WERI-Rb-1 (cell line): ENCODE results near the gene MYRIP.

ENCODE experiments used
- DNase-seq: peaks from one replicate; pipeline ENCODE4 v3.0.0-alpha.2; 2020
- H3K27ac ChIP-seq: fragments of 250-450 bp; sonication (Bioruptor Pico); 2 replicates; pipeline ENCODE4 v1.5.1; 2020; ENCODE audit warnings: mild to moderate bottlenecking, moderate library complexity
- H3K27me3 ChIP-seq: fragments of 250-450 bp; sonication (Bioruptor Pico); 2 replicates; pipeline ENCODE4 v1.5.1; 2021; ENCODE audit warnings: mild to moderate bottlenecking, low read depth, moderate library complexity; ENCODE audit not compliant: insufficient read depth, severe bottlenecking
- H3K36me3 ChIP-seq: fragments of 250-450 bp; sonication (Bioruptor Pico); 2 replicates; pipeline ENCODE4 v1.5.1; 2020; ENCODE audit warnings: mild to moderate bottlenecking, moderate library complexity
- H3K4me3 ChIP-seq: 2 replicates; pipeline ENCODE4 v1.5.1; 2011; ENCODE audit warnings: low read depth, mild to moderate bottlenecking, control low read depth, low read length
- H3K9me3 ChIP-seq: fragments of 250-450 bp; sonication (Bioruptor Pico); 2 replicates; pipeline ENCODE4 v1.5.1; 2021; ENCODE audit warnings: mild to moderate bottlenecking, moderate library complexity; ENCODE audit not compliant: severe bottlenecking
- CTCF ChIP-seq: IDR thresholded peaks from 2 replicates; pipeline ENCODE4 v1.5.1; 2011; ENCODE audit warnings: low read depth, mild to moderate bottlenecking, control low read depth, inconsistent platforms, low read length

The MYRIP gene

GRCh38 chr3:40216471-40216870, 407.1 kb downstream of the MYRIP start:
- no peak for TF ChIP-seq CTCF

DNA sequence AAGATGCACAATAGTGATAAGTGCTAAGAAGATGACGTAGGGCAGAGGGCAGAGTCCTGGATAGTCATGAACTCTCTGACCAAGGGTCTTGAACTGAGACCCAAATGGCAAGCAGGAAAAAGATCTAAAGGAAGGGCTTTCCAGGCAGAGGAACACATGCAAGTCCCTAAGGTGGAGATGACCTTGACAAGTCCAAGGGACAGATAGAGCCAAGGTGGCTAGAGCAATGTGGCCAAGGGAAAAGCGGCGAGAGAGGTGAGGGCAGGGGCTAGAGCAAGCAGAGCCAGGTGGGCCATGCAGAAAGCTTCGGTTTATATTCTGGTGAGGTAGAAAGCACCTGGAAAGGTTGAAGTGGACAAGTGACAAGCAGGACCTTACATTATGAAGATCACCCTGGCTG, 414.4 kb downstream of the MYRIP start:
- no peak for TF ChIP-seq CTCF

More at GRCh38 chr3:40216471-40216870, 407.1 kb downstream of the MYRIP start:
- DNase-seq: no peak
- H3K9me3 ChIP-seq: no peaks in the 10 kb centered on the region
- H3K27me3 ChIP-seq: no peaks in the 10 kb centered on the region
- H3K27ac ChIP-seq: no peak overlapping the region
- H3K36me3 ChIP-seq: no peaks in the 10 kb centered on the region
- no peak overlapping the region for H3K4me3 ChIP-seq

GRCh38 chr3:40224796-40225515, 415.5 kb downstream of the MYRIP start:
- Histone ChIP-seq H3K4me3 (no peak overlapping the region), H3K9me3 (no peaks in the 10 kb centered on the region), H3K27me3 (no peaks in the 10 kb centered on the region), H3K36me3 (no peaks in the 10 kb centered on the region), H3K27ac (no peak overlapping the region)
- TF ChIP-seq CTCF: no peak
- DNase-seq: no peak

More for the DNA sequence above, 414.4 kb downstream of the MYRIP start:
- Histone ChIP-seq H3K4me3 (no peak overlapping the region), H3K9me3 (no peaks in the 10 kb centered on the region), H3K36me3 (no peaks in the 10 kb centered on the region), H3K27ac (no peak overlapping the region), H3K27me3 (no peaks in the 10 kb centered on the region)
- no peak for DNase-seq

DNA sequence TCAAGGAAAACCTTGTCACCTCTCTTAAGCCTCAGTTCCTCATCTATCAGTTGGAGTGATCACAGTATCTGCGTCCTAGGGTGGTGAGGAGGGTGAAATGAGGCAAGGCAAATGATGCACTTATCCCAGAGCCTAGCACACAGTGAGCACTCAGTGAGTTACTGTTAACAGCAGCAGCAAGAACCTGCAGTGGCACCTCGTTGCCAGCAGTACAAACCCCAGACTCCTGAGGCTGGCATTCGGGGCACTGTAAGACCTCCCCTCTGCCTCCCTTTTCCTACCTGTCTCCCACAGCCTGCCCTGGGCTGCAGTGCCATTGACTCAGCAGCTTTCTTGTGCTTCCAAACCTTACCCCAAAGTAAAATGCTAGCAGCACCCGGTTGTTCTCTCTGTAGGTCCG, 417.2 kb downstream of the MYRIP start:
- no peak for TF ChIP-seq CTCF
- DNase-seq: no peak
- H3K27me3 ChIP-seq: no peaks in the 10 kb centered on the region
- no peaks in the 10 kb centered on the region for H3K9me3 ChIP-seq
- no peaks in the 10 kb centered on the region for H3K36me3 ChIP-seq
- H3K27ac ChIP-seq: no peak overlapping the region
- H3K4me3 ChIP-seq: no peak overlapping the region

DNA sequence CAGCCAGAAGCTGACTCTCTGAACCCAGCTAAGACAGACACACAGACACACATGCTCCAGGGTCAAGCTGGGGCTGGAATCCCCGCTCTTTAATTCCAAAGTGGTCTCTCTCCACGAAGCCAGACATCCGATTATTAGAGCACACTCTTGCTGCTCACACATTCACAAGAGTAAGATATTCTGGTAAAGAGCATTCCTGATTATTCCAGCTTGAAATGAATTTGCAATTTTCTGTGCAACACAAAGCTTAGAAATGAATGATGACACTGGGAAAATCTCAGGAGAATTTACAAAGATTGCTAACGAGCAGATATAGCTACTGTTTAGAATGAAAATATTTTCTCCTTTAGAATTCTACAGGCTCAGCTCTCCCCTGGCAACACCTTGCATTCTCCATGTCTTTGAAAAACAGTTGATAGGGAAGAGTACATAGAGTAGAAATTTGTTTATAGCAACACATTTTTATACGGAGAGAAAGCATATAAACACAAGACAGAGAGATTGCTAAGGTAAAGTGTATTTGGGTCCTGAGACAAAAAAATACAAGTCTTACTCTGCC, 419.5 kb downstream of the MYRIP start:
- no peak for TF ChIP-seq CTCF

More for the DNA sequence above, 419.5 kb downstream of the MYRIP start:
- DNase-seq: no peak
- H3K27ac ChIP-seq: no peak overlapping the region
- H3K36me3 ChIP-seq: no peaks in the 10 kb centered on the region
- H3K27me3 ChIP-seq: no peaks in the 10 kb centered on the region
- no peaks in the 10 kb centered on the region for H3K9me3 ChIP-seq
- no peak overlapping the region for H3K4me3 ChIP-seq
